Measurements from ENCODE around the gene PPP1R16B.

PPP1R16B gene

DNA sequence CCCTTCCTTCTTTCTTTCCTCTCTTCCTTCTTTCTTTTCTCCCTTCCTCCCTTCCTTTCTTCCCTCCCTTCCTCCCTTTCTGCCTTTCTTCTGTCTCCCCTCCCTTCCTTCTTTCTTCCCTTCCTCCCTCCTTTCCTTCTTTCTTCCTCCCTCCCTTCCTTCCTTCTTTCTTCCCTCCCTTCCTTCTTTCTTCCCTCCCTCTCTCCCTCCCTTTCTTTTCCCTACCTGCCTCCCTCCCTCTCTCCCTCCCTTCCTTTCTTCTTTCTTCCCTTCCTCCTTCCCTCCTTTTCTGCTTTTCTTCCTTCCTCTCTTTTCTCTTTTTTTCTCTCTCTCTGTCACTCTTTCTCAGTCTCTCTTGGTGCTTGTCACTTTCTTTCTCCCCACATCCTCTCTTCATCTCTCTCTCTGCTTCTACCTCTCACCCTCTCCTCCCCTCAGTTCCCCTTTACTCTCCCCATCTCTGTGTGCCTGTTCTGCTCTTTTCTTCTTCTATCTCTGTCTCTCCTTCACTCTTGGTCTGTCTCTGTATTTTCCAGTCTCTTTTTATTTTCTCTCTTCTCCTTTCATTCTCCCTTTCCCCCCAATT is 90.6 kb downstream of the PPP1R16B start:
- no peak for DNase-seq (ENCODE audit: low spot score)

GRCh38 chr20:38897267-38897666 is 91.8 kb downstream of the PPP1R16B start:
- DNase-seq (ENCODE audit: low spot score): no peak

- no peak for DNase-seq (ENCODE audit: low spot score)
These were observed 95.1 kb downstream of the PPP1R16B start for GRCh38 chr20:38900606-38901005.

GRCh38 chr20:38902601-38903000 is 97.1 kb downstream of the PPP1R16B start:
- no peak for DNase-seq (ENCODE audit: low spot score)

- DNase-seq (ENCODE audit: low spot score): no peak
These were observed 97.8 kb downstream of the PPP1R16B start for GRCh38 chr20:38903335-38903734.

DNA sequence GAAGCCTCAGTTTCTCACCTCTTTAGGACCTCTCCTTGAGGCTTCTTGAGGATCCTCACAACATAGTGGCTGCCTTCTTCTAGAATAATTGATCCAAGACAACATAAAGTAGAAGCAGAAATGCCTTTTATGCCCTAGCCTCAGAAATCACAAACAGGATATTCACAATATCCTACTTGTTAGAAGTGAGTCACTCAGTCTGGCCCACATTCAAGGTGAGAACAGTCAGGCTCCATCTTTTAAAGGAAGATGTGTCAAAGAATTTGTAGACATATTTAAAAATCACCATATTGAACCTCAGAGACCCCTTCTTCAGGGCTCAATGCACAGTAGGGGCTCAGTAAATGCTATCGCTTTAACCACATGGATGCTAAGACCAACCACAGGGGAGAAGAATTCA is 99.9 kb downstream of the PPP1R16B start:
- DNase-seq (ENCODE audit: low spot score): no peak

DNA sequence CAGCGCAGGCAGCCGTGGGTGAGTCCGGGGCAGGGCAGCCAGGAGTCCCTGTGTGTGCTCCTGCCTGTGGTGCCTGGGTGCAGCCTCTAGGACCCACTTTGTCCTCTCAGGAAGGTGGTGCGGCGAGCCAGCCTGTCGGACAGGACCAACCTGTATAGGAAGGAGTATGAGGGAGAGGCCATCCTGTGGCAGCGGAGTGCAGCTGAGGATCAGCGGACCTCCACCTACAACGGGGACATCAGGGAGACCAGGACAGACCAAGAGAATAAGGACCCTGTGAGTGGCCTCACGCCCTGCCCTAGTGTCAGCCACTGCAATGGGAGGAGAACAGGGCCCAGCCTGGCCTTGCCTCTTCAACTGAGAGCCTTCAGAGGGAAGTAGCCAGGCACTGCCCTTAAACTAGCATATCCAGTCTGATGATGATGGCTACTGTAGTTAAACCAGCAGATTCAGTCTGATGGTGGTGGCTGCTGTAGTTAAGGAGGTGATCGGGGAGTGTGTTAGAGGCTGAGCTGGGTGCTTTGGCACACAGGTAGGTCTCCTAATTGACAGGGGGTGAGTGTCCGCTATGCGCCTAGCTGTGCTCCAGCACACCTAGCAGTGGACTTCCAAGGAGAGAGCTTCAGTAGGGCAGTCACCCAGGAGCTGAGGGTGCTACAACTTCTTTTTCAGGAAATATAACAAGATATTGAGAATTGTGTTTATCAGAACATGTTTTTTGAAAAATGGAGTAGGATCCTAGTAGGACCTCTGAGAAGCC is 102.6 kb downstream of the PPP1R16B start:
- DNase-seq (ENCODE audit: low spot score): no peak

DNA sequence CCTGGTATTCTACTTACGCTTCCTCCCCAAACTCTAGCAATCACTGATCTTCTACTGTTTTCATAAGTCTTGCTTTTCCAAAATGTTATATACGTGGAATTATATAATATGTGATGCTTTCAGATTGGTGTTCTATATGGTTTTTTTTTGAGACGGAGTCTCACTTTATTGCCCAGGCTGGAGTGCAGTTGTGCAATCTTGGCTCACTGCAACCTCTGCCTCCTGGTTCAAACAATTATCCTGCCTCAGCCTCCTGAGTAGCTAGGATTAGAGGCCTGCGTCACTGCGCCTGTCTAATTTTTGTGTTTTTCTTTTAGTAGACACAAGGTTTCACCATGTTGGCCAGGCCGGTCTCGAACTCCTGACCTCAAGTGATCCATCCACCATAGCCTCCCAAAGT is 109.9 kb downstream of the PPP1R16B start:
- no peak for DNase-seq (ENCODE audit: low spot score)

GRCh38 chr20:38917657-38918056 is 112.2 kb downstream of the PPP1R16B start:
- DNase-seq (ENCODE audit: low spot score): no peak

DNA sequence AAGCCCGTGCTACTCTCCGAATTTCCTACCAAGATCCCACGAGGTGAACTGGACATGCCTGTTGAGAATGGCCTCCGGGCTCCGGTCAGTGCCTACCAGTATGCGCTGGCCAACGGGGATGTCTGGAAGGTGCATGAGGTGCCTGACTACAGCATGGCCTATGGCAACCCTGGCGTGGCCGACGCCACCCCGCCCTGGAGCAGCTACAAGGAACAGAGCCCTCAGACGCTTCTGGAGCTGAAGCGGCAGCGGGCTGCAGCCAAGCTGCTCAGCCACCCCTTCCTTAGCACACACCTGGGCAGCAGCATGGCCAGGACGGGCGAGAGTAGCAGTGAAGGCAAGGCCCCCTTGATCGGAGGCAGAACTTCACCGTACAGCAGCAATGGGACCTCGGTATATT is 112.7 kb downstream of the PPP1R16B start:
- DNase-seq (ENCODE audit: low spot score): no peak

DNA sequence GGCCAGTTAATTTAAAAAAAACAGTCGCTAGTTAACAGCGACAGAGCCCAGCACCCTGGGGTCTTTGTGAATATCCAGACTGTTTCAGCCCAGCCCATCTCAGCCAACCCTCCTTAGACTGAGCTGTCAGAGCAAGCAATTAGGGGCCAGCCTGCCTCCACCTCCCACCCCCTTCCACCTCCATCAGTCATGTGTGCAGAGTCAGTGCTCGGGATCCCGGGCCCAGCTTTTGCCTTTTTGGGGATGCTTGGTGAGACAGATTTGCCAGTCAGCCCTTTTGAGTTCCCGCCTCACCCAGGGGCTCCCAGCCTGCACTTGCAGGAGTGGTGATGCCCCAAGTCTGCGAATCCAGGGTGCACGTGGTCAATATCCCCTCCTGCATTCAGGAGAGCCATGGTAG is 114.2 kb downstream of the PPP1R16B start:
- DNase-seq (ENCODE audit: low spot score): no peak

GRCh38 chr20:38920411-38920810 is 114.9 kb downstream of the PPP1R16B start:
- DNase-seq (ENCODE audit: low spot score): no peak

GRCh38 chr20:38920851-38921250 is 115.4 kb downstream of the PPP1R16B start:
- DNase-seq (ENCODE audit: low spot score): no peak

DNA sequence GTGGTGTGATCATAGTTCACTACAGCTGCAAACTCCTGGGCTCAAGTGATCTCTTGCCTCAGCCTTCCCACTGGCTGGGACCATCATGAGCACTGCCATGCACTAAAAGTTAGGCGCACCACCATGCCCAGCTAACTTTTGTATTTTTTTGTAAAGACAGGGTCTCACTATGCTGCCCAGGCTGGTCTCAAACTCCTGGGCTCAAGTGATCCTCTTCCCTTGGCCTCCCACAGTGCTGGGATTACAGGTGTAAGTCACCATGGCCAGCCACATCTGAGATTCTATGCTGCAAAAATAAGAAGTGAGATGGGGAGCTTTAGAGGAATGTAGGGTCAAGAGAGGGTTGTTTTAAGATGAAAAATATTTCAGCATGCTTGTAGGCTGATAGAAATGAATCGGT is 119.2 kb downstream of the PPP1R16B start:
- no peak for DNase-seq (ENCODE audit: low spot score)

DNA sequence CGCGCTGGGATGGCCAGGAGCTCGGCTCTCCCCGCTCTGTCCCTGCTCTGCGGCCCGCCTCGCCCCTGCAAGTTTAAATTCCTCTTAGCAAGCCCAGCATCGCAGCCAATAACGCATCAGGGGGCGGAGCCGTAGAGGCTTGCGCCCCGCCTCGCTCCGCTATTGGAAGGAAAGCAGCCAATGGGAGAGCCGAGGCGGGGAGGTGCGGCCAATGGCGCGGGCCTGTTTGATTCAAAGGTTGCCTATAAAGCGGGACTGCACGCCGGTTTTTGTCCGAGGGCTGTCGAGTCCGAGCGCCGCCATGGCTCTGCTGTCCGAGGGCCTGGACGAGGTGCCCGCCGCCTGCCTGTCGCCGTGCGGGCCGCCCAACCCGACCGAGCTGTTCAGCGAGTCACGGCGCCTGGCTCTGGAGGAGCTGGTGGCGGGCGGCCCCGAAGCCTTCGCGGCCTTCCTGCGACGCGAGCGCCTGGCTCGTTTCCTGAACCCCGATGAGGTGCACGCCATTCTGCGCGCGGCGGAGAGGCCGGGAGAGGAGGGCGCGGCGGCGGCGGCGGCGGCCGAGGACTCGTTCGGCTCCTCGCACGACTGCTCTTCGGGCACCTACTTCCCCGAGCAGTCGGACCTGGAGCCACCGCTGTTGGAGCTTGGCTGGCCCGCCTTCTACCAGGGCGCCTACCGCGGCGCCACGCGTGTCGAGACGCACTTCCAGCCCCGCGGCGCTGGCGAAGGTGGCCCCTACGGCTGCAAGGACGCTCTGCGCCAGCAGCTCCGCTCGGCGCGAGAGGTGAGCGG is 120.8 kb downstream of the PPP1R16B start, which contains the start of gene FAM83D:
Gene FAM83D (plus strand): TSS at position 276 of the 792 bp plus-strand sequence. CDS start 26 bp downstream, at position 302.
- peak; percentile 98 for DNase-seq (ENCODE audit: low spot score)

DNA sequence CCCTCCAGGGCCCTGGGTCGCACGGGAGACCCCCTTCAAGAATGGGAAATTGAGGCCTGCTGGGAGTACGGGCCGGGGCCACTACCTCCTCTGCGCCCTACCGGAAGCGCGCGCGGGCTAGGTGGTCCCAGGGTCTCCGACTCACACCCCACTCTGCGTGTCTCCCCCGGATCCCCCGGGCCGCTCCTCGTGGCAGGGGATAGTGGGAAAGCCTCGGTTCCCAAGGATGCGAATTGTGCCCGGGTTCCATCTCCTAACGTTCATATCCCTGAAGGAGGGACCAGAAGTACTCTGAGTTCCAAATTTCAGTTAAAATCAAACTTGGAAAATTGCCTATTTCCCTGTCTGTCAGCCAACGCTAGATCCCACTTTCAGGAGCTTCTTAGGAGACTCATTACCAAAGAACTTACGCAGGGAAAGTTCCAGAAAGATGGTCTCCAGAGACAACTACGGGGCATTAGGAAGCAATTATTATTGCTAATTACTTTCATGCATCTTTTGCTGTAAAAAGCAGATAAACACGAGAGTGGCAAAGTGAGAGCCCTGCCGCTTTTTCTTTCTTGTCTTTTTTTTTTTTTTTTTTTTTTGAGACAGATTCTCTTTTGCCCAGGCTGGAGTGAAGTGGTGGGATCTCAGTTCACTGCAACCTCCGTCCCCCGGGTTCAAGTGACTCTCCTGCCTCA is 121.6 kb downstream of the PPP1R16B start:
- DNase-seq (ENCODE audit: low spot score): no peak

GRCh38 chr20:38927902-38928578 is 122.5 kb downstream of the PPP1R16B start:
- no peak for DNase-seq (ENCODE audit: low spot score)

DNA sequence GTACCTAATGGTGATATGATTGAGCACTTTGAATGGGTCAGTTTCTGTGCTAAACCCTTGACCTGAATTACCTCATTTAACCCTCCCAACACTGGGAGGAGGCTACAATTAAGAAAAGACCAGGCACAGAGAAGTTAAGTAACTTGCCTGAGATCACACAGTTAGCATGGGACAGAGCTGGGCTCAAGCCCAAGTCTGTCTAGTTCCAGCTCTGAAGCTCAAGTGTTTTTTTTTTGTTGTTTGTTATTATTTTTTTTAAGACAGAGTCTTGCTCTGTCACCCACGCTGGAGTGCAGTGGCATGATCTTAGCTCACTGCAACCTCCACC is 124.7 kb downstream of the PPP1R16B start:
- no peak for DNase-seq (ENCODE audit: low spot score)

GRCh38 chr20:38931984-38932383 is 126.5 kb downstream of the PPP1R16B start:
- no peak for DNase-seq (ENCODE audit: low spot score)

DNA sequence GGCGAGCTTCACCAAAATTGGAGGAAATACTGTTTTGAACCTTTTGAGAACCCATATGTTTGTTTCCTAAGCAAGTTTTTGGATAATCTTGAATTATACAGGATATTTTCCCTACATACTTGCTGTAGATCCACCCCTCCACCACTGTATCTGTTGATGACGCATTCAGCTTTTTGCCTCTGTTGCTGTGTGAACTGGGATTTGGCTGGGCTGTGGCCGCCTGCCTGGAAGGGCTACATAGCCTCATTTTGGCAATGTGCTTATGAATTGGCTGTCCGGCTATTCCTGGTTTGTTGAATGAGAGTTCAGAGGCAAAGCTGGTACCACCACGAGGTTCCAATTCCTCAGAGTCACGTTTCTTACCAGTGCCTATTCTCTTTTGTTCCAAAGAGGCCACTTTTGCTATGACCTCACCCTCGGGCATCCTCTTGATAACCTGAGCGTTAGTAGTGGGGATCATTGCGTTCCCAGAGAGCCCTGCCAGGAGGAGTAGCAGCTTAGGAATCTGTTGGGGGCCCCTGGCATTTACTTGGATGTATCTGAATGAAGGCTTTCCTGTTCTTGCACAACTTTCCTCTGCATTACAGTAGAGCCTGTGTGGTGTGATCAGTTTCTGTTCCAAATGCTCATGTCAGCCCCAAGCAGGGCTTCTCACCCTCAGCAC is 127.1 kb downstream of the PPP1R16B start:
- no peak for DNase-seq (ENCODE audit: low spot score)

- DNase-seq (ENCODE audit: low spot score): no peak
These were observed 129.0 kb downstream of the PPP1R16B start for GRCh38 chr20:38934530-38934929.

Data from cerebellar cortex (tissue), 1 donor.